ENCODE measurements around the gene EIF2D. TPM values are rescaled to one million over a fixed set of nuclear protein-coding genes. Genes with fewer than 3 reads are reported as not detected.

The EIF2D gene
- 53.8 TPM for total RNA-seq

DNA sequence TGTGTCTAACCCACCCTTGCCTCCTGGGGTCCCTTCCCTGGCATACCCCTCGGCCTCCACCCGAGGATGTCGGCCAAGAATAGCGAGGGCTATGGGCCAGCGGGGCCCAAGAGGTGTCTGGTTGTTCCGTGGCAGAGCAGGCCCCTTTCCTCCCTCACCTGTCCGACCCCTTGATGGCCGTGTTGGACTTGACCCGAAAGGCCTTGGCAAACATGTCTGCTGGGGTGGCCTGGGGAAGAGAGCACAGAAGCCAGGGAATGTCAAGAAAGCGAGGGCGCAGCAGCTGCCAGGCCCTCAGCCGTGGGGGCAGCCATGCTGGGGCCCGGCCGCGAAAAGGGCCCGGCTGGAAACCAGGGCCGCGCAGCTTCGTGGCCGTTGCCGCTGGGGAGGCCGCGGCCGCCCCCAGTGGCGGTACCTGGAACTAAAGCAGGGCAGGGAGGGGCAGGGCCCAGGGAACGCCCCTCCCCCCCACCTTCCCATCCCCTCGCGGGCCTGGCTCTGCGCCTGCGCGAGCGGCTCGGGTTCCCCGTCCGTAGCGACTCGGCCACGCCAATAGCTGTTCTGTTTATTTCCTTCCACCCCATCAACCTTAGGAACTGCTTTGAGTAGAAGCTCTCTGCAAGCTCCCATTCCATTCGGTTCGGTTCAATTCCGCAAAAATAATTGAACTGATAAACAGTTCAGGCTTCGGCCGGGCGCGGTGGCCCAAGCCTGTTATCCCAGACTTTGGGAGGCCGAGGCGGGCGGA, at the start of gene EIF2D:
TSS of gene EIF2D (minus strand) at position 337 of the 748 bp plus-strand sequence. CDS start at position 214, 123 bp downstream.

GRCh38 chr1:206635080-206635977, 23.1 kb upstream of the EIF2D start, which contains the start of gene DYRK3:
Gene DYRK3, plus strand, starts transcription at chr1:206635536. Its CDS starts 168 bp downstream, at chr1:206635704.

Other genes with a start within 250 kb of the EIF2D start
- gene IKBKE, start 142.0 kb downstream of the EIF2D start, total RNA-seq, result 5.1 TPM
- gene RASSF5, start 104.9 kb downstream of the EIF2D start, total RNA-seq, result 7.8 TPM
- gene DYRK3, start 23.1 kb upstream of the EIF2D start, total RNA-seq, result 29.7 TPM
- gene MAPKAPK2, start 72.4 kb upstream of the EIF2D start, total RNA-seq, result 22.0 TPM
- not detected for gene IL19, start 158.3 kb upstream of the EIF2D start, total RNA-seq
- gene IL10, start 160.0 kb upstream of the EIF2D start, total RNA-seq, result not detected

Measured in camera-type eye (tissue), 1 donor.